Smooth muscle cell of the brain vasculature (primary cell): Measurements from ENCODE around the gene OSBPL5.

Source experiments
- DNase-seq: peaks from one replicate; pipeline ENCODE4 v3.0.0-alpha.2; 2012; ENCODE audit warnings: low read depth, low spot score

Gene OSBPL5

DNA sequence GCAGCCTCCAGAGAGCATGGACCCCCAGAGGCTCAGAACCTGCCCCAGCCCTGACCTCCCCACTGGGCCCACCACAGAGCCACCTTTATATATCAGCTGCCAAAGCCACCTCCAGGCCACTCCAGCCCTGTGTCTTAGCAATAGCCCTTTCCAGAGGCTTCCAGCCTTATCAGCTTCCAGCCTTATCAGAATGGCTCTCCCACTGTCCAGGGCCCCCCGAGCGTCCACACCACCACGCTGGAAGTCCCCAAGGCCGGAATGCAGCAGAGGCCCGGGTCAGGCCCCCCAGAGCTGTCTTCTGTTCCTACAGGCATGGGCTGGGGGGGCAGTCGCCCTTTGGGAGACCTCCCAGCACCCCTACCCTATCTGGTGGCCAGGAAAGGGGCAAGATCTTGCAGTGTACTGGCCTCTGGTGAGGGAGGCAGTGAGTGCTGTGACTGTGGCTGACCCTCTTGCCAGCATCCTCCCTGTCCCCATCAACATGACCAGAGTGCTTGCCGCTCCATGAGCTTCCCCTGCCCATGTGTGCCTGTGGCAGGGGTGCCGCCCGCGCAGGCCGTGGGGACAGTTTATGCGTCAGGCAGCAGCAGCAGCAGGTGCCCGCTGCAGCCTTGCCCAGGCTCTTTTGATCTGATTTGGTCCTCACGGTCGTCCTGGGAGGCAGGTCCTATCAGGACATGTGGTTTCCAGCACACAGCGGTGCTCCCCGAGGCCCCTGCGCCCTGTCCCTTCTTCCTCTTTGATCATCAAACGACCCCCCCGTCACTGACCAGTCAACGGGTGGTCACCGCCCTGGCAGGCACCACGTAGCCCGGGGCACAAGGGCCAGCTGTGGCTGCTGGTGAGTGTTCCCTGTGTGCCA, 15.9 kb downstream of the OSBPL5 start:
- no peak for DNase-seq

DNA sequence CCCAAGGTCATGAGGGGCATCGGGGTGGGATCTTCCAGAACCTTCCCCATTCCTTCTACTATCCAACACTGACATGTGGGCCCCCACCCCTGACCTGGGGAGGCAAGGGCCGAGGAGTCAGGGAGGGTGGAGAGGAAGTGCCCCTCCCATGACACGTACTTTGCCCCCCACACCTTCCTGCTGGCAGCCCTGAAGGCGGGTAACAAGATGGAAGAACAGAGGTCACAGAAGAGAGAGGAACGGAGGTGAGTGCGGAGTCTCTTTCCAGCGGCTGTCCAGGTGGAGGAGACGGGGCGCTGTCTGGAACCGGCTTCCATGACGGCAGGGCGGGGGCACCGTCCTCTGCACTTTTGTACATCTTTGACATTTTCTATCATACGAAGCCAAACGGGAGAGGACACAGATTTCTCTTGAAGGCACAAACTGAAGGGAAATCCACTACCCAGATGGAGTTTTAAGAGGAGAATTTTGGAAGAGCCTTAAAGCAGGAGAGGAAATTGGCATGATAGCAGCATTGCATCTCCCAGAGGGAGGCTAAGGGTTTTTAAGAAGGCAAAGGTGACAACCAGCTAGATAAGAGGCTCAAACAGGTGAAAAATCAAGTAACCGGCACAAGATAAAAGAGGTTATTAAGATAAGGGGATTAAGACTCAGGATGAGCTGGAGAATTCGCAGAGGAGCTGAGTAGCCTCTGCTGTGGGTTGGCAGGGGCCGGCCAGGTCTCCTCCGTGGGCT, 16.7 kb downstream of the OSBPL5 start:
- no peak for DNase-seq

DNA sequence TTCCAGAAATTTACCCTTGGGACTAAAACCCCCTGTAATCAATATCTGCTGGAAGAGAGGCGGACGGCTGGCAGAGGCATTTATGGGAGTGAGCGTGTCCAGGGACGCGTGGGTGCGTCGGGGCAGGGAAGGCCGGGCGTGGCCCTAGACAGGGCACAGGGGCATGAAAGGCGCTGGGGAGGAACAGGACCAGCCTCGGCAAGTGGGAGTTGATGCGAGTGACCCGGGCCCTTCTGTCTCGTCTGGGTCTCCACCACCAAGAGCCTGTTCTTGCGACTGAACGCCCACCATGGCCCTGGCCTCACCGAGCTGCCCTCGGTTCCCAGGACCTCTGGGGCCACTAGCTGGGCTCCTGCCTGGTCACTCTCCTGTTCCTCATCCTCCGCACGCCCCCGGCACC, 17.5 kb downstream of the OSBPL5 start:
- DNase-seq = no peak

DNA sequence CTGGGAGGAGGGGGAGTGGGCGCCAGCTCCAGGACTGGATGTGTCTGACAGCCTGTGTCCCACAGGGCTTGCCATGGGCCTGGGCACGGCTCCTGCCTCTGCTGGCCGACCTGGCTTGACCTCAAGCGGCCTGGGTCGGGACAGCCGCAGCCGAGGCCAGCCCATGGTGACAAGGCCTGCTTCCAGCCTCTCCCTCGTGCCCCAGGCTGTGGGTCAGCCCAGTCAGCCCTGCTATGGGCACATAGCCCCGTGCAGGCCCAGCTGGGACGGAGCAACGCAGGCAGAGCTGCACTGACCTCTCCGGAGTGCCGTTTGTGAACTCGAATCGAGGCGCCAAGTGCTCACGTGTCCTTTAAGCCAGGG, 17.9 kb downstream of the OSBPL5 start:
- DNase-seq = no peak

DNA sequence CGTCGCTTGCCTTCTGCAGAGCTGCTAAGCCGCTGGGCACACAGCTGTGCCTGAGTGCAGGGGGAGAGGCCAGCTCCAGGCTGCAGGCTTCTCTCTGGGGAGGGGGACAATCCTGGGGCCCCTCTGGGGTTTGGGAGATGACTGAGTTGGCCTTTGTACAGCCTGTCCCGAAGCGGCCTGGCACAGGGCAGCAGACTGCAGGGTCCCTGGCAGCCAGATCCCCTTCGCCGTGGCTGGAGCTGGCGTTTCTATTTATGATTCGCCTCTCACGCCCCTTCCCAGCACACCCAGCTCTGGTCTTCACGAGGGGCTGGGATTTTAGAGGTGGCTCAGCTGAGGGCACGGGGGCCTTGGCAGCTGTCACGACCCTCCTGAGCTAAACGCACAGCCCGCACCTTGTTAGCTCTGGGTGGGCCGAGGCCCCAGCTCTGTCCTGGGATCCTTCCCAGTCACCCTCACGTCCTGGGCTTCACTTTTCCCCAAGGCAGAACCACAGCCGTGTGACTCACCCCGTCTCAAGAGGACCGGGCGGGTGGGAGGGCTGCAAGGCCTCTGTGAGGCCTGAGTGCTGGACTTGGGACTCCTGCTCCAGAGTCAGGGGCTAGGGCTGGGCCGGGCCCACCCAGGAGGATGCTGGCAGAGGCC, 18.4 kb downstream of the OSBPL5 start:
- no peak for DNase-seq

DNA sequence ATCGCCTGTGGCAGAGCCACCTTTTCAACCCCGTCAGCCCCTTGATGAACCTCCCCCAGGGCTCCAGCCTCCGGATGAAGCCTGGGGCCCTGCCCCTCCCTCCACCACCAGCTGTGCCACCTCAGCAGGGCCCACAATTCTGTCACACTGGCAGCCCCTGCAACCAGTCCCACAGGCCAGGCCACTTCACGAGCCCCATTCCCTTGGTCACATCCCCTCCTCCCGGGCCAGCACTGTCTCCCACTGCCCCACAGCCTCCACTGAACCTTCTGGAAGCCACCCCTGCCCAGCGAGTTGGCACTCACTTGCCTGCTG, 19.9 kb downstream of the OSBPL5 start:
- DNase-seq = no peak

DNA sequence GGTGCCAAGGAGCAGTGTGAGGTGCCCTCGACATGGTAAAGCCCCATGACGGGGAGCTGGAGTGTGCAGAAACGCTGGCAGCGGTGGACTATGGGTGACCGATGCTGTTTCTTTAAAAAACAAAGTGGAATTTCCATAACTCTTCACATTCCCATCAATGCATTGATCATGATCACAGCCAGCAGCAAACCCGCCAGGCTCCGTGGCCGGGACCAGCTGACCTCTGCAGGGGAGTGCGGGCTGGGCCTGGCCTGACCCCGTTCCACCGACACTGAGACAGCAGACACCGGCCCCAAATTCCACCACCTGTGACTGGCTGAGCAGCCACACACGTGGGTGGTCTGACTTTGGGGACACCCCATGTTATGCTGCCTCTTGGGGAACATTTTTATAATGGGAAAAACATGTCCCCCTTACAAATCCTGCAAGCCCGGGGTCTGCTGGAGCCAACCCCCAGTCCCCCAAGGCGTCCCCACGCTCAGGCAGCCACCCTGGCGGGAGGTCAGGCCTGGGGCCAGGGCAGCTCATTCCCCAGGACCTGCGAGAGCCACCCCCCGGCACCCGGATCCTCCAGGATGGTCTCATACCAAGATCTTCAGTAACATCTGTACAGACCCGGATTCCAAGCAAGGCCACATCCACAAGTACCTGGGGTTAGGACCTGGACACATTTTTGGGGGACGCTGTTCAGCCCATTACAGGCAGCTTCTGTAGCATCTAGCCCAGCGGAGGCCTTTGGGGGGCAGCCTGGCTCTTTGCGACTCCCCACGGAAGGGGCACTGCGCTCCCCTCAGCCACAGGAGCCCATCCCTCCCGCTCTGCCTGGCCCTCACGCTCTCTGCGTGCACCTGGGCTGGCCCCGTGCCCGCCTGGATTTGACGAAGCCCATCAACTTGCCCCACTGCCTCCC, 20.6 kb downstream of the OSBPL5 start:
- no peak for DNase-seq

DNA sequence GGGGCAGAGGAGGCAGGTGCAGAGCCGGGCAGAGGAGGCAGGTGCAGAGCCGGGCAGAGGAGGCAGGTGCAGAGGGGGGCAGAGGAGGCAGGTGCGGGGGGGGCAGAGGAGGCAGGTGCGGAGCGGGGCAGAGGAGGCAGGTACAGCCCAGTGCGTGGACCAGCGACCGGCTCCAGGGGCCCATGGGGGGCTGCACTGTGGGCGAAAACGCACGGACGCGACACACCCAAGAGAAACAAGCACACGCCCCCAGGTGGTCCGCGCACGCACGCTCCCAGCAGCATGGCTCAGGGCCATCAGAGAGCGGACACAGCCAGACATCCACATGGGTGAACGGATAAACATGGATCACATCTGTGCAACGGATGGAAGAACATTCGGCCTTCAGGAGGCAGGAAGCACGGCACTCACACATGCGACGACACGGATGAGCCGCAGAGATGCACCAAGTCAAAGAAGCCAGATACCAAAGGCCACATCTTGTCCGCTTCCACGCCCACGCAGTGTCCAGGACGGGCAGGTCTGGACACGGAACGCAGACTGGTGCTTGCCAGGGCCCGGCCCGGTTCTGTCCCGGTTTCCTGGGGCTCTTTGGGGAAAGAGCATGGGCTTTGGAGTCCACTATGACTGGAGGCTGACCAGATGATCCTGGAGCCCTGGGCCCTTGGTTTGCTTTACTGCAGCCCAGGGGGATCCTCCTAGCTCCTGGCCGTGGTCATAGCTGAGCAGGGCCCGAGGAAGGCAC, 21.8 kb downstream of the OSBPL5 start:
- no peak for DNase-seq

DNA sequence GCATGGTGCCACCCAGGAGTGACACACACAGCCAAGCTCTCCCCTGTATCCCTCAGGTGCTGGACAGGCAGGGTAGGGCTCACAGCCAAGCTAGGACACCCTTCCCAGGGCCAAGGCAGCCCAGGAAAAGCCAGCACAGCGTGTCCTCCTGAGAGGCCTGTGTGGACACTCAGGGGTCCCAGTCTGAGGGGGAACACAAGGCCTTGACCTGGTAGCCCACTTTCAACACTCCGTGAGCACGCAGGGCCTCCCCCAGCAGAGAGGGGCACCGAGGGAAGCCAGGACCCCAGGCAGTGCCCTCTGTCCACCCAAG, 24.9 kb downstream of the OSBPL5 start:
- no peak for DNase-seq

DNA sequence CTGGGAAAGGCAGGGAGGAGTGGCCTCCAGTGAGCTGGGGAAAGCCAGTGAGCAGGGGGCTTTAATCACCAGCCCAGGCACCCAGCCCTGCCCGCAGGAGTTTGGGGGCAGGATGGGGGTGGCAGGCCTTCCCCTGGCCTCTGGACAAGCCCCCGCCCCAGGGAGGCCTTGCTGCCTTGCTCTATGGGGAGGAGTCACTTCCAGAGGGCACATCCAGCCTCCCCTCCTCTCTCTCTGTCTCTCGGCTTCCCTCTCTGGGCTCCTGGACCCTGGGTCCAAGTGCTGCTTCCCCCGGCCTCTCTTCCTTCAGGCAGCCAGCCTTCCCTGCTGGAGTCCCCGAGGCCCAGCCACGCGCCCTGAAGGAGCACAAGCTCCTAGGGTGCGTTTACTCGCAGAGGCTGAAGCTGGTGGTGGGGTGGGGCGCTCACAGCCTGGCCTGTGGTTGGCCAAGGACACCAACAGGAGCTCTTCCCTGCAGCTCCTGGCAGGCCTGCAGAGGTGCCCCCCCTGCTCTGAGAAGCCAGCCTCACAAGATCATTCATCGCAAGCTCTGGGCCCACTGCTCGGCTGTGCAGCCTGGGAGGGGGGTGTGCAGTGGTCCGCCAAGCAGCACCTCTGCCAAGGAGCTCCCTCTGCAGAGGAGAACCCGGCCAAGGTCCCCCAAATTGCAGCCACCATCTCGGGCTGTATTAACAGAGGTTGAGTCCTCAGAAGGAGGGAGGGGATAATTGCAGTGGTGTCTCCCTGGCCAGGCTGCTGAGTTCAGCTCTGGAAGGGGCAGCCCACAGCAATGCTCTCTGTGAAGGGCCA, 25.4 kb downstream of the OSBPL5 start:
- no peak for DNase-seq

DNA sequence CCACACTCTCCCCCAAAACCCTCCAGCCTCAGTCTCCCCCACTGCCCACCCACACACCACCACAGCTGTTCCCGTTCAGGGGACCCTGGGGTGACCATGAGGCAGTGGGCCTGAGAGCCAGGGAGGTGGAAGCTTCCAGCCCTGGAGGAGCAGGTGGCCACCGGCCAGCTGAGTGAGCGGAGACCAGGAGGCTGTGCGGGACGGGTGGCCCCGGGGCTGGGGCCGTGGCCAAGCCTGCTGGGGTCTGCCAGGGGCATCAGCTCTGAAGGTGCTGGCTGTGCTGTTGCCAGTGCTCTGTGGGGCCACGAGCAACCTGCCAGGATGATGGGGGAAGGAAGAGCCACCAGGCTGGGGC, 26.0 kb downstream of the OSBPL5 start:
- DNase-seq = no peak

DNA sequence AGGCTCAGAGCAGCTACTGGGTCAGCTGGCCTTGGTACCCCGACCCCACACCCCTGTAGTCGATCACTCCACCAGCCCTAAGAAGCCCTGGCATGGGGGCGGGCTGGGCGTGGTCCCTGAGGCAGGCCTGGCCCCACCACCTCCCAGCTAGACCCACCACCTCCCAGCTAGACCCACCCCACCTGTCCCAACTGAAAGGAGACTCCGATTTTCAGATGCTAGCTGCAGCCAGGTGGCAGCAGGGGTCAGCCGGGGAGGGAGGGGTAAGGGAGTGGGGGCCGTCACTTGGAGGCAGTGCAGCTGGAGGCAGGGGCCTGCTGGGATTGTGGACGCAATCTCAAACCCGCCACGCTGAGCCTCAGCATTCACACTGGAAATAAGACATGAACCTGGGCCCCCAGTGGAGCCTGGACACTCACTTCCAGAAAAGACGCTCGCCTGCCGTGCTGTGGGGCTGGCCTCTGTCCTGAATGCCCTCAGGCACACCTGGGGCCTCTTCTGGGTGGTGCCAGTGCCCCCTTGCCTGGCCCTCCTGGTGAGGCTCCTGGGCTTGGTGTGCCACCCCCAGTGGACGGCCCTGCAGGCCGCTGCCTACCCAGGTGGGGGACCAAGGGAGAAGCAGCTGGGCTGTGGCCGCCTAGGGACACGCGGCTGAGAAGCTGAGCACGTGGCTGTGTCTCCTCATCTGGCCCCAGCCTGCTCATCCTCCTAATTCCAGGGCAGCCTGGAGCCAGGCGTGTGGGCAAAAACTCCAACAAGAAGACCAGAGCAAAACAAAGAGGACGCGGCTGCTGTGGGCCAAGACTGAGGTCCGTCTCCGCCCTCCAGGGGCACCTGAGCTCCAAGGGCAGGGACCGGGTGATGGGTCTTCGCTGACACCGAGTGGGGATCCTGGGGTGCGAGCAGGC, 26.7 kb downstream of the OSBPL5 start:
- DNase-seq = no peak

DNA sequence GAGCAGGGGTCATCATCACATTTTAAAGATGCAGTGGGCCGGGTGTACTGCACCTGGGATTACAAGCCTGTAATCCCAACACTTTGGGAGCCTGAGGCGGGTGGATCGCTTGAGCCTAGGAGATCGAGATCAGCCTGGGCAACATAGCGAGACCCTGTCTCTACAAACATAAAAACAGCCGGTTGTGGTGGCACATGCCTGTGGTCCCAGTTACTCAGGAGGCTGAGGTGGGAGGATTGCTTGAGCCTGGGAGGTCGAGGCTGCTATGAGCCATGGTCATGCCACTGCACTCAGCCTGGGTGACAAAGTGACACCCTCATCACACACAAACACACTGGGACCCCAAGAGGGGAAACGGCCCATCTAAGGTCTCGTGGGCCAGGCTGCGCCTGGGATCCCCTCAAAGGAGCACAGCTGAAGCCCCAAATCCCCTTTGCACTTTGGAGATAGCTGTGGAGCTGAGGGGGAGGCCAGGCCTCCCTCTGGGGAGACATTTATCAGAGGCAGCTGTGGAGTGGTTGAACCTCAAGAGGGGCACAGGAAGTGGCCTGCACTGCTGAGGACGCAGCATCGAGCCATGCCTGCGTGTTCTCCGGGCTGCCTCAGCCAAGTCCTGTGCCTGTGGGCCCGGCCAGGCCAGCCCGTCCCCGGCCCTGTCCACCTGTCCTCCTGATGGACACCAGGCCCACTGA, 27.5 kb downstream of the OSBPL5 start:
- no peak for DNase-seq

DNA sequence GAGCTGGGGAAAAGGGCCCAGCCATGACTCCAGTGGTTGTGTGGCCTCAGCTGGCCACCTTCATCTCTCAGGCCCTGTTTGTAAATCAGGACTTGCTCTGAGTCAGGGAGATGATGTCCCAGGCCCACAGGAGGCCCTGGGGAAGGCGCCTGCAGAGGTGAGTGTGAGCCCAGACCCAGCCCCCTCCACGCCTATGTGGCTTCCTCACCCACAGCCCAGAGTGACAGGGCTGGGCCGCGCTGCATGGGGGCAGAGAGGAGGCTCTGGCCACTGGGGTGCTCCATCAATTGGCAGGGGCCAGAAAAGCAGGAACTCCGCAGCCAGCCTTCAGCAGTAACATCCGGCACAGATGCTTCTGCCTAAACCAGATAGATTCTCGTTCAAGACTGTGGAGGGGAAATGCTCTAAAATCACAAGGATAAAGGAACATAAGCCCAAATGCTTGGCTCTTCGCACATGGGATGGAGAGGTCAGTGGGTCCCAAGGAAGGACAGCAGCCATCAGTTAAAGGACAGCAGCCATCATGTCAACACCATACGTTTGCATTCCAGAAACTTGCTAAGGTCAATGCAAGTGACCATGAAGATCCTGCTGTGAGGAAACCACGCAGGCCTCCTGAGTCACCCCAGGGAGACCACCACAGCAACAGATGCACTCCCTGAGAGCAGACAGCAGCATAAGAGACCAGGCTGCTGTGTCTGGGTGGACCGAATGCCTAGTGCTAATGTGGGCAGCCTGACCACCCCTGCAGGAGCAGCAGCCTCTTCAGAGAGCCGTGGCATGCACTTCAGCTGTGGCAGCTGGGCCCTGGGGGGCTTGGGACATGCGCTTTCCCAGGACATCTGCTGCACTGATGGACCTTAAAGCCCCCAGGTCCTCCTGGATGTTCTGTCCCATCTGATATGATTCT, 28.3 kb downstream of the OSBPL5 start:
- DNase-seq = no peak

DNA sequence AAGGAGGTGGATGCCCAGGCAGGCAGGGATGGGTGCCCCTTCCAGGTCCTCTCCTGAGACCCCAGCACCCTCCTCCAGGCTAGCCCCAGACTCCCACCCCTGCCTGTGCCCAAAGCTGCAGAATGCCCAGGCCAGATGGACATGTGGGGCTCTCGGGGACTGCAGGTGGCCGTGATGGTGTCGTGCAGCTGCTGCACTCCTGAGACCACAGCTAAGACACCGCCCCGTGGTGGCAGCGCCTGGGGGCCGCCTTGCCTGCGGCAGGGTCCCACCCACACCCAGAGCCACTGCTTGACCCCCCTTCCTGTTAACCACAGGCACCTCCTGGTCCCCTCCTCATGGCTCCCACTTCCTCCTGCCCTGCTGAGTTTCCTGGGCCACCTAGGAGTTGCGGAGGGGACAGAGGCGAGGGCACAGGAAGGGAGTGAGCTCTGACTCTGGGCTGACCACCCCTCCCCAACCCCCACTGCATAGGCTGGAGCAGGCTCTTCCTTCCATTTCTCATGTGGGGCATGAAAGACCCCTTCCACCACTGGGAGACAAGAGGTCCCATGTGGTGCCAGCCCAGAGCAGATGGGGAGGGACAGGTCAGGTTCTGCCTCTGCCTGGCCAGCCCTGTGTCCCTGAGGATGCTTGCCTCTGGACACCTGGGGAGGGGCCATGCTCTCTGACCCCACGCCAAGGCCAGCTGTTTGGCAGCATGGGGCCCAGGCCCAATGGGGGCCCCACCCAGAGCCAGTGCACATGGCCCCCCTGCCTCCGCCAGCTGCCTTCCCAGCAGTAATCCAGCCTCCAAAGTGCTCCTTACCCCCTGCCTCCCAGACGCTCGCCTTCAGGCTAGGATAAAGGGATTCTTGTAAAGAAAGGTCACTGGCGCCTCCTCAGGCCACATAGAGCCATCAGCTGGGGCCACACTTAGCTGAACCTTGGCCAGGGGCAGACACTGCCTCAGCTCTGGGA, 29.3 kb downstream of the OSBPL5 start:
- DNase-seq = no peak

DNA sequence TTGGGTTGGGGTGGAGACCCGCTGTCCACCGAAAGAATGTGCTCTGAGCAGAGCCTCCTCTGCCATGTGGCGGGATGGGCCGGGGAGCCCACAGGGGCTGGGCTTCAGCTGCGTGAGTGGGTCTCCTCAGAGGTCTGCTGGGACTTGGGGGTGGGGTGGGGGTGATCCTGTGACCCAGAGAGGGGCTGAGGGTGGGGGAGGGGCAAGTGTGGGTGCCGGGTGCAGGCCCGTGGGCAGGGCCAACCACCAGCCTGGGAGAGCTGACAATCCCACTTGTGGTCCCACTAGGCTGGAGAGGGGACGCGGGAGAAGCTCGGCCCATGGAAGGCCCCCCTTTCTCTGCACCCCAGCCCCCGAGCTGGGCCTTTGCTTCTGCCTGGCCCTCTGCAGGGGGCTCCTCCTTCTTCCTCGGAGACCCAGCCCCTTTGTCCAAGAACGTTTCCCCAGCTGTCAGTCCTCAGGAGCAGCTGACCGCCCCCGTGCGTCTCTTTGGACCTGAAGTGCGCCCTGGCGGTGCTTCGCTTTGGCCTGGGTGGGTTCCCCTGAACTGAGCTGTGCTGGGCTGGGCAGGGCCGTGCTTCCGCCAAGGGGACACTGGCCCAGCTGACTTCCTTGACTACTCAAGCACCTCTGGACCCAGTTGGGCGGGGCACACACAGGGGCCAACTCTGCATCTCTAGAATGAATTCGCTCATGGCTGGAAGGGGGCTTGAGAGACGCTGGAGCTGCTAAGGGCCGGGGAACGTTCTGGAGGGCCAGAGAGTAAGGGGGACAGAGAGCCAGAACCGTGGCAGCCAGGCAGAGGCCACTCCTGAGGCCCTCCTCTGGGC, 30.2 kb downstream of the OSBPL5 start:
- DNase-seq = no peak
